HG03064 (cell line): ENCODE results near the gene EHMT1.

Experiments
- ATAC-seq: cut with Tn5 transposase; IDR thresholded peaks from one replicate; pipeline ENCODE4 v1.9.1; 2021; ENCODE audit warnings: low read depth; ENCODE audit not compliant: unreplicated experiment

The EHMT1 gene

DNA sequence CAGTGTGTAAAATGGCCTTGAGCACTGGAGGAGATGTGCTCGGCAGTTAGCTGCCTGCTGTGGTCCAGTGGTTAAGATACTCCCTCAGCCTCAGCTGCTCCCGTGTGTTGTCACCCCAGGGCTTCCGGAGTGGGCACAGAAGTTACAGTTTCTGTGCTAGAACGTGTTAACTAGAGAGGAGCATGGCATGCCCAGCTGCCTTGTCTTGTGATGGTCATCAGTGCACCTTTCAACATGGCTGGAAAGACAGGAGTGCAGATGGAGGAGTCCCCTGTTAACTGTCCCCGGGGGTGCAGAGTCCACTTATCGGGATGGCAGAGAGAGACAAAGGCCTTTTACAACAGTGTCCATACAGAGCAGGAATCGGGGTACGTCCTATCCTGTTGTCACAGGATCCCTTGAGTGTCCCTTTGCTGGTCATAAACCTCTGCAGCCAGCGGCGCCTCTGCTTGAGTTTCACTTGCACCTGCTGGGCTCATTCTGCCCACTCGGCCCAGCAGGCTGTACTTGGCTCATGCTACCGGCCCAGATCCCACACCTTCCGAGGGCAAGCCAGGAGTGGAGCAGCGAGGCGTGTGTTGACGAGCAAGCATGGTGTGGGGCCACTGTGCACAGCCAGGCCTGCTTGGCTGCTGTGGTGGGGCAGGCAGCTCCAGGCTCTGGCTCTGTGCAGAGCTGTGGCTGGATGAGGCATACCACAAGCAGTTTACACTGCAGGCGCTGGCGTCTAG, 112.6 kb downstream of the EHMT1 start:
- no peak for ATAC-seq

DNA sequence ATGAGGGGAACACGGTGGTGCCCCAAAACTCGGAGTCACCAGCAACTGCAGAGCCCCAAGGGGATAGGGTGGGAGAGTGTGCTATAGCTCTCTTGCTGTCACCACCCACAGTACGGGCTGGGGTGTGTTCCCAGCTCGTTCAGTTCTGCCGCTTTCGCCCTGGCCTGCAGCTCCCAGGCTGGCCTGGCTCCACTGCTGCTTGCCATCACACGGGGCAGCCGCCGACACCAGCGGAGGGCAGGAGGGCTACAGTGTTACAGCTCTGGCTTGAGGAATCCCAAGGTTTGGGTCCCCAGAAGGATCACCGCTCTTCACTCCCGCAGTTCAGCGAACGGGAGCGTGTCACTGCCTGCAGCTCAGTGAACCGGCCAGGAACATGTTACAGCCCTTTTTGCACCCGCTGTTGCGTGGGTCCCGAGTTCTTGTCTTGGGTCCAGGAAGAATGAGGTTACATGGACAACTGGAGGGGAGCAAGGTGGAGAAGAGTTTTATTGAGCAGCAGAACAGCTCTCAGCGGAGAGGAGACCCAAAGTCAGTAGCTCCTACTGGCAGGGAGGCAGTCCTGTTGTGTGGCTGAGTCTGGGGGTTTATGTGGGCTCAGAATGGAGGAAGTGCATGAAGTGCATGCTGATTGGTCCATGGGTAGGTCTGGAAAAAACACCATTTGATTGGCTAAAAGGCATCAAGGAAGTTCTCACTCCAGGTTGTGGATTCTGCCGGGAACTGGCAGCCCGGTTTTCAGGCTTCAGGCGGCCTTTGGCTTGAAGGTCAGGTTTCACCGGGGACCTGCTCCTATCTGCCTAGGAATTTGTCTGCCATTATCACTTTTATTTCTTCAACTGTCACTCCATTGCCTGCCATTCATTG, 113.4 kb downstream of the EHMT1 start:
- no peak for ATAC-seq

DNA sequence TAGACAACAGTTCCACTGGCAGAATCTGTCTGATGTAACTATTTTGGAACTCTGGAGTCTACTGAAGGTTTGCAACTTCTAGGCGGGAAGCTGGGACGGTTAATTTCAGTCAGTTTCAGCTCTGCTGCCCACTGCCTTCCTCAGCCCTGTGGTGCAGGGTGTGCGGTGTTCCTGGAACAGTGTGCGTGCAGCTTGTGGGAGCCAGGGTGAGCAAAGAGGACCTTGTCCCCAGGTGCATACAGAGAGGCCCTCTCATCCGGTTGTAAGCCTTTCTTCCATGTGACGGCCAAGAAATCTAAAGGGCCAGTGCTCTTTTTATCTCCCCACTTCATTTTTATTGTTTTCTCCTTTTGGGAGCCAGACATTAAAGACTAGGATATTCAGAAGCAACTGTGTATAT, 114.6 kb downstream of the EHMT1 start:
- ATAC-seq = no peak

DNA sequence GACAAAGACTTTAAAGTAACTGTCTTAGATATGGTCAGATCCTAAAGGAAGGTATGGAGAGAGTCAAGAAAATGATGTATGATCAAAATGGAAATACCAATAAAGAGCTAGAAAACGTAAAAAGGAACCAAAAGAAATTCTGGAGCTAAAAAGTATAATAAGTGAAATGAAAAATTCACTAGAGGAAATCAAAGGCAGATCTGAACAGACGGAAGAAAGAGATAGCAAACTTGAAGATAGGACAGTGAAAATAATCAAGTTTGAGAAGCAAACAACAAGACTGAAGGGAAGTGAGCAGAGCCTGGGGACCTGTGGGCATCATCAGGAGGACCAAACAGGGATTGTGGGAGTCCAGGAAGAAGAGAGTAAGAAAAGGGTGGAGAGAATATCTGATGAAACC, 115.4 kb downstream of the EHMT1 start:
- ATAC-seq = no peak

DNA sequence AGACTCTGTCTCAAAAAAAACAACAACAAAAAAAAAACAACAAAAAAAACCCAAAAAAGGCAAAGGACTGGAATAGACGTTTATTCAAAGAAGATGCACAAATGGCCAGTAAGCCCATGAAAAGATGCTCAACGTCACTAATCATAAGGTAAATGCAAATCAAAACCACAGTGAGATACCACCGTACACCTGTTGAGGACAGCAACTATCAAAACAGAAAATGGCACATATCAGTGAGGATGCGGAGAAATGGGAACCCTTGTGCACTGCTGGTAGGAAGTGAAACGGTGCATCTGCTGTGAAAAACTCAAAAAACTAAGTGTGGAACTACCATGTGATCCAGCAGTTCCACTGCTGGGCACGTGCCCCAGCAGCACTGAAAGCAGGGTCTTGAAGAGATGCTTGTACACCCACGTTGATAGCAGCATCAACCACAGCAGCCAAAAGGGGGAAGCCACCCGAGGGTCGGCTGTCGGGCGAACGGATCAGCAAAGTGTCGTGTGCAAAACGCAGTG, 119.4 kb downstream of the EHMT1 start:
- ATAC-seq = peak; percentile 84

DNA sequence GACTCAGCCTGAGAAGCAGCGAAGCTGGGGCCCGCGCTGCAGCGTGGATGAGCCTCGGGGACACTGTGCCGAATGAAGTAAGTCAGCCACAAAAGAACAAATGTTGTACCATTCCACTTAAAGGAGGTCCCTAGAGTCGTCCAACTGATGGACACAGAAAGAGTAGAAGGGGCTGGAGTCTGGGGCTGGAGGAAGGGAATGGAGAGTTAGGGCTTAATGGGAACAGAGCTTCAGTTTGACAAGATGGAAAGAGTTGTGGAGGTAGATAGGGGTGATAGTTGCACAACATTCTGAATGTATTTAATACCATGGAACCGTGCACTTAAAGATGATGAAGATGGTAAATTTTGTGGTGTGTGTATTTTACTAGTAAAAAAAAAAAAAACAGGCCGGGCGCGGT, 119.9 kb downstream of the EHMT1 start:
- no peak for ATAC-seq

DNA sequence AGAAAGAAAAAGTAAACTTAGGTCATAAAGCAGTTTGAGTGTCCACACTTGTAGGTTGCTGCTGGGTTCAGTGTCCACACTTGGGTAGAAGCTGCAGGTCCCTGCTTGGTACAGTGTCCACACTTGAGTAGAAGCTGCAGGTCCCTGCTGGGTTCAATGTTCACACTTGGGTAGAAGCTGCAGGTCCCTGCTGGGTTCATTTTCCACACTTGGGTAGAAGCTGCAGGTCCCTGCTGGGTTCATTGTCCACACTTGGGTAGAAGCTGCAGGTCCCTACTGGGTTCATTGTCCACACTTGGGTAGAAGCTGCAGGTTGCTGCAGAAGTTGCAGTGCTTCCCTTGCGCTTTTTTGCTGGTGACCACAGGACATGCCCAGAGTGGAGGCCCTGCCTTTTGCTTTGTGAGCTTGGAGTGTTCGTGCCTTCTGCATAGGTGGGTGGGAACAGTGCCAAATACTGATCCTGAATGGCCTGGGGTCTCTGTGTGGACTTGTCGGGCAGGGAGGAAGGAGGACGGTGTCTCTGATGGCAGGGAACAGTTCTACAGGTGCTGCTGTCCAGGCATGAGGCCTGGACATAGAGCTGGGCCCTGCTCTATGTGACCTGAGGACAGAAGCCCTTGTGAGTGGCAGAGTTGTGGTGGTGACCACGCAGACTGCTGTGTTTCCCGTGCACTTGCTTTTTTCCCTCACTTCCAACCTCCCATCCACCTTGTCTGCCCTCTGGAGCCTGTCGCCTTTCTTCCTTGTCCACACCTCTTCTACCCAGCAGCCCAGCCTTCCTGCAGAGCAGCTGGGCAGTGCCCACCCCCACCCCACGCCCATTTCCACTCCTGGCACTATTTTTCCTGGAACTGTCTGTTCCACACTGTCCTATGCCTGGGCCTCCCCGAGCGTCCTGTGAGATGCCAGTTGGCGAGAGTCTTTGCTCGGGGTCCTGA, 120.8 kb downstream of the EHMT1 start:
- no peak for ATAC-seq

DNA sequence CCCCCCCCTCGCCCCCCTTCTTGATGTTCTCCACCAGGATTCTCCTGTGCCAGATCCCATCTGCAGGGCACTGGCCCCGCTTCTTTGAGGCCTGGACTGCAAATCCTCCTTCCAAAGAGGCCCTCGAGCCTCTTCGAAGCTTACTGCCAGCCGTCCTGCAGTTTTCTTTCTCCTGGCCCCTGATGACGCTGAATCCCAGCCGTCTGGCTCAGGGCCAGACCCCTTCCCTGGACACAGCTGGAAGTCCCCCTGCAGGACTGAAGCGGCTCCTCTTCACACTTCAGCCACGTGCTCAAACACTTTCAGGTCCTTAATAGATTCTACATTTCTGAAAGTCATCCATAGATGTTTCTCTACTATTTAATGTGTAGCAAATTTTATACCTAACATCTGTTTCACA, 121.5 kb downstream of the EHMT1 start:
- no peak for ATAC-seq

DNA sequence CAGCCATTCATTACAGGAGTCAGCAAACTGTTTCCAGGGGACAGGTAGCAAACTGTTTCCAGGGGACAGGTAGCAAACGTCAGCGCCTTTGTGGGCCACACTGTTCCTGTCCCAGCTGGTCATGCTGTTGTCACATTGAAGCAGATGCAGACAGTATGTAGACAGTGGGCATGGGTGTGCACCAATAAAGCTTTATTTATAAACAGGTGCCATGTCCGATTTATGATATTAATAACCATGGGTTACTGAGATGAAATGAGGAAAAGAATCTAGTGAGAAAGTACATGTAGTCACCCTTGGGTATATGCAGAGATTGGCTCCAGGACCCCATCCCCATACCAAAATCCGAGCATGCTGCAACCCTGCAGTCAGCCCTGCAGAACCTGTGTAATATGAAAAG, 122.5 kb downstream of the EHMT1 start:
- ATAC-seq = no peak

DNA sequence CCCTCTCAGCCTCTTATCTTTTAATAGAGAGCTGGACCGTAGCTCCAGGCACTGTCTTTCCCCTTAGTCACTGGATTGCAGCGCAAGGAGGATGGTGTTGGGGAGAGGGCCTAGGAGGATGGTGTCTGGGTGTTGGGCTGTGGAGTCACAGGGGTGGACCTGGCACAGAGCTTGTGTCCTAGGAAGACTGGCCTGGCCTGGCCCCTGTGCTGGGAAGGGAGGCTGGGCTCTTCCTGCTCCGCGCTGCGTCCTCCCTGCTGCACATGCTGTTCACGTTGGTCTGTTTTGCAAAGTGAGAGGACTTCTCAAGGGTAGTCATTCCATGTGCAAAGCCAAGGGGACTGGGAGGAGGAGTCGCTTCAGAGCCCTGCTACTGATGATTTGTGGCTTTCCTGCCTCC, 123.9 kb downstream of the EHMT1 start:
- no peak for ATAC-seq

DNA sequence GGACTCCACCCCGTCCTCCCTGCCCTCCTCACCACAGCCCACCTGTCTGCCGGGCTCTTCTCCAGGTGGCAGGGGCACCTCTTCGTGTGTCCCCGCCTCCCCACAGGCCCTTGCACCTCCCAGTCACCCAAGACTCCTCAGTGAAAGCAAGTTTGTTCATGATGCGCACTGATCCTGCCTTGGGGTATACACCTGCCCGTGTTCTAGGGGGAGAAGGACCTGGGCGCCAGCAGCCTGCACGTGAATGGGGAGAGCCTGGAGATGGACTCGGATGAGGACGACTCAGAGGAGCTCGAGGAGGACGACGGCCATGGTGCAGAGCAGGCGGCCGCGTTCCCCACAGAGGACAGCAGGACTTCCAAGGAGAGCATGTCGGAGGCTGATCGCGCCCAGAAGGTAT, 124.9 kb downstream of the EHMT1 start:
- ATAC-seq = no peak

DNA sequence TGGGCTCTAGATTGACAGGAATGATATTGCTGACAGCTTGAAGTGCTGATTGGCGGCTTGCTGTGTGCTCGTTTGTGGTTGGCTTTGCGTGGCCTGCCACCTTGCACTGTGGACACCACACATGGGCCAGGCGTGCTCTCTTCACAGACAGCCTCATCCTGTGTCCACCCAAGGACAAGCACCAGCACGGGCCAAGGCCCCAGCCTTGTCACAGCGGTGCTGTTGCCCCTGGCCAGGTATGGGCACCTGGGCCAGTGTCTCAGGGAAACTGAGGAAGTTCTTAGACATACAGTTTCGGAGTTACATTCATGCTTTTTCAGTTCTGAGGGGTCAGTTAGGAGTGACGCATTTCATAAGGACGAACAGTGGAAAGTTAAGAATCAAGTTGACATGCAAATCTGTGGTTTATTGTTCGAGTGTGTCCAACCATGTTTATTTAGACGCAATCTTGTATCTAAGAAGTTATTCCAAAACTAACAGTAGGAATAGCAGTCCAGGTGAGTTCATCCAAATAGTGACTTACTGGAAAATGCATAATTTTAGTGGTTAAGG, 125.9 kb downstream of the EHMT1 start:
- ATAC-seq = peak; percentile 44

DNA sequence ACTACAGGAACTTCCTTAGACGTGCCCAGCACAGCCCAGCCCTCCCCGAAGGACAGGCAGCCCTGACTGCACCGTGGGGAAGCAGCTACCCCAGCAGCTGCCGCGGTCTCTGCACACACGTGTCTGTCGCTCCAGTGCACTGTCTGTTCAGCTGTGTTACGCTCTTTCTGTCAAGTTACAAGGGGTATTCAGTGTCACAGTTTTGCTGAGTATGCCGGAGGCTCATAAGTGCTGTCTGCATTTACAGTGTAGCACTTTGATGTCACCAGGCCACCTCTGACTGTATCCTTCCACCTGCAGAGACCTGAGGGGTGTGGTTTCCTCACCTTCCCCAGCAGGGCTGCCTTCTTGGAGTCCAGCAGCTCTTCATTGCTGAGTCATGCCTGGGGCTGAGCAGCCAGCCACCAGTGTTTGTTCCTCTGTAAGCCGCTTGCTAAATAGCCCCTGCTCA, 126.8 kb downstream of the EHMT1 start:
- peak; percentile 59 for ATAC-seq

DNA sequence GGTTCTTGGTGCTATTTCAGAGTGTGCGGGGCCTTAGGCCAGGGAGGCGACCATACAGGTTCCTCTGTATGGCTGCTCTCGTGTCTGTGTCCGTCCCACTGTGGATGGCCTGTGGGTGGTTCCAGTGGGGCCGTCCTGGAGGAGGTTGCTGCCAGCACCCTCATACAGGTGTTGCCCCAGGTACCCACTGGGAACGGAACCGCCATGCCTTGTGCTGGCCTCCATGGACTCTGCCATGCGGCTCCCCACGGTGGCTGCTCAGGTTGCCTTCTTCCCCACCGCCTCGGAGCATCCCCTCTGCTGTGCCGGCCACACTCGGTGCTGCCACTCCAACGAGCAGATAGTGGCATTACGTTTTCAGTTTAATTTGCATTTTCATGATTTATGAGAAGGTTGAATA, 129.5 kb downstream of the EHMT1 start:
- ATAC-seq = no peak

DNA sequence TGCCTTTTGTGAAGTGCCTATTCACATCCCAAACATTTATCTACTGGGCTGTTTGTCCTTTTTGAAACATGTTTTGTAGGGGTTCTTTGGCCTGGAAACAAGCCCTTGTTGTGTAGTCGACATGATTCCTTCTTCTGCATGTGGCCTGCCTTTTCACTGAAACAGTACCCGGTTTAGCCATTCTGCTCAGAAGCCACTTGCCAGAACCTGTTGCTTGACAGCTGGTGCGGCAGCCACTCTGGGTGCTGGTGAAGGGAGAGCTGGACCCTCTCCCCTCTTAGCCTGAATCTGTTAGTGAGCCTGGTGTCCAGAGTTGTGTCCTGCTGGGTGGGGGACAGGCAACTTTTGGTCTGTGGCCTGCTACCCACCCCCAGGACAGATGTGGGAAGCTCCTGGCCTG, 129.9 kb downstream of the EHMT1 start:
- no peak for ATAC-seq

DNA sequence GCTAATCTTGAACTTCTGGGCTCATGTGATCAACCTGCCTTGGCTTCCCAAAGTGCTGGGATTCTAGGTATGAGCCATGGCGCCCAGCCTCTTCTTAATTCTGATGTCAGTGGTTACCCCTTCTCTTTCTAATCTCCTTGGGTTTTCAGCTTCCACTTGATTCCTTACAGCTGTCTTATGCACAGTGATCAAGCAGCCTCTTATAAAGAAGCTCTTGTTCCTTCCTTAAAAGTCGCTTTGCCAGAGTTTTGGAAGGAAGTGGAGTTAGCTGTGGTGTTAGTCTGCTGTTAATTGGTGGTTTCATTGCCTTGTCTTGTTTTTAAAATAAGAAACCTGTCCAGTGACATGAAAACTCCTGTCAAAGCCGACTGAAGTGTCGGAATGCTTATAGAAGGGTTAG, 130.7 kb downstream of the EHMT1 start:
- ATAC-seq = no peak

DNA sequence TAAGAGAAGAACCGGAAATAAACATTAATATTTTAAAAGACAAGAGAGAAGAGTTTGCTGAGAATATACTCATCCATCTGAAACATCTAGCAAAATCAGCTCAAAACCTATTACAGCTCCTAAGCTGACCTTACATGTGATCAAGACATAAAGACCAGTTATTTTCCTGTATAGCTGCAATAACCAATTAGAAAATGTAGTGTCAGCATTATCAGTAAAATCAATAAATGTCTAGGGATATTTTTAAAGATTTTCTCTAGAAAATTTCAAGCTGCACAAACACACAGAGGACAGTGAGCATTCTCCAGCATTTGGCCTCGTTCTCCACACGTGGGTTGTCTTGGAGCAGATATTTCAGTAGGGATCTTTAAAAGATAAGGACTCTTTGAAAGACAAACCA, 131.2 kb downstream of the EHMT1 start:
- no peak for ATAC-seq

DNA sequence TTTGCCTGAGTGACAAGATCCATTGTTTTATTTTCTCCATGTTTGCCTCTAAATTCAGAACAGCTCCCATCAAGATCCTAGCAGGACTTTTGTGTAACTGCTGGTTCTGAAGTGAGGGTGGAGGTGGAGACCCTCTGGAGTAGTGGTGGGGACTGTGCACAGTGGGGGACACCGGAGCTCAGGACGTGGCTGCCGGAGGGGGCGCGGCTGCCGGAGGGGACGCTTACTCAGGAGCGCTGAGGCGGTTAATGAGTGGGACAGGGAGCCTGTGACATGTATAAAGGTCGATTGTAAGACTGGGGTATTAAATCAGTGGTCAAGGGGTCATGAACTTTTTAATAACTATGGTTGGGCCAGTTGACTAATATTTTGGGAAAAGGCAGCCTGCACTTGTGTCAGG, 131.8 kb downstream of the EHMT1 start:
- ATAC-seq = no peak

DNA sequence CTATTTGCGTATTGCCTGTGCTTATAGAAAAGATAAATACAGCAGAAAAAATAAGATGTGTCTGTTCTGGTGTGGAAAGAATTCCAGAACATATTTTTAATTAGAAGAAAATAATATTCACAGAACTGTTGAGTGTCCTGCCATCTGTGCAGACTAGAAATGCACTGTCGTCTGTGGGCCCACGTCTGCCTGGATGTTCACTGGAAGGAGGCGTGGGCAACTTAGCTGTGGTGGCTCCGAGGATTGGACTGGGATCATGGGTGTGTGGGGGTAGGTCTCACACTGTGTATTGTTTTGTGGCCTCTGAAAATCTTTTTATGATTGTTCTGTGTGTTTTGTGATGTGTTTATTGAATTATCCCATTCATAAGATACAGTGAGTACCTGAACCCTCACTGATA, 132.8 kb downstream of the EHMT1 start:
- ATAC-seq = no peak

DNA sequence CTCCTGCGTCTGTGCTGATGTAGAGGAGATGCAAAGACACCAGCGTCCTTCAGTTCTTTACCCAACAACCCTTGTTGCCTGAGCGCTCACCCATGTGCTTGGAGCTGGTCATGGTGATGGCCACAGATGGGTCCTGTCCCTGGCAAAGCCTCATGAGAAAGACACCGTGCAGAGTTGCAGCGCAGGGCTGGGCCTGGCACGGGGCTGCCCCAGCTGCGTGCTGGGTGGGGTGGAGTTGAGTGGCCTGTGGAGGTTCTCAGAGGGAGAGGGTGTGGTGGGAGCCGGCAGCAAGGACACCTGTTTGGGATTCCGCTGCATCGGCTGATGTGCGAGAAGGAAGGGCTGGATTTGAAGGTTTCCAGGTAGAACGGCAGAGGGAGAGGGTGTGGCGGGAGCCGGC, 133.6 kb downstream of the EHMT1 start:
- ATAC-seq = no peak
